ENCODE results near the gene PGAP1. TPM values are rescaled to one million over a fixed set of nuclear protein-coding genes. Genes with fewer than 3 reads are reported as not detected.

The PGAP1 gene
- total RNA-seq: 10 to 100 TPM; 15.8 to 26.6 (median 18.8) TPM

GRCh38 chr2:196926562-196927375 lies at the start of gene PGAP1:
TSS of gene PGAP1 (minus strand) at chr2:196926707. CDS start at chr2:196926616, 91 bp downstream.
- in situ Hi-C loops (cut with MboI; ENCODE audit: low pct_ligation_motif_present in 1 of 4, low pct_unique_long_range_greater_than_20kb in 1 of 4, low sequenced_read_pairs in 3 of 4): no loop called here
- intact Hi-C loops (cut with DNase I; ENCODE audit: low total_unique reads): no loop called here

GRCh38 chr2:196974970-196975369 lies 48.5 kb upstream of the PGAP1 start:
- no peak for DNase-seq
- no peaks in the 10 kb centered on the region for H3K36me3 ChIP-seq
- WGBS, 2 donors (ENCODE audit: low coverage in 1 of 2): 60 to 63% methylated on average over 1 of the region's 1 CpG
- TF ChIP-seq POLR2AphosphoS5 (IDR thresholded peaks at IDR 0.05): no peak
- TF ChIP-seq EP300 (IDR thresholded peaks at IDR 0.05; ENCODE audit: low read depth): no peak
- TF ChIP-seq CTCF (IDR thresholded peaks at IDR 0.05): no peak
- no peak for TF ChIP-seq POLR2A (IDR thresholded peaks at IDR 0.05)
- H3K9me3 ChIP-seq: no peaks in the 10 kb centered on the region
- no peaks in the 10 kb centered on the region for H3K27me3 ChIP-seq
- in situ Hi-C loops (cut with MboI; ENCODE audit: low pct_ligation_motif_present in 1 of 4, low pct_unique_long_range_greater_than_20kb in 1 of 4, low sequenced_read_pairs in 3 of 4) (no loop called here), intact Hi-C loops (cut with DNase I; ENCODE audit: low total_unique reads) (no loop called here)
- H3K4me1 ChIP-seq: no peaks in the 10 kb centered on the region
- H3K4me3 ChIP-seq: no peak overlapping the region
- H3K27ac ChIP-seq: no peak overlapping the region

More at GRCh38 chr2:196926562-196927375, at the start of gene PGAP1:
- TF ChIP-seq POLR2A (IDR thresholded peaks at IDR 0.05) (peak; percentile 87), CTCF (IDR thresholded peaks at IDR 0.05) (no peak), POLR2AphosphoS5 (IDR thresholded peaks at IDR 0.05) (peak; percentile 49 to 88 (median 83)), EP300 (IDR thresholded peaks at IDR 0.05; ENCODE audit: low read depth) (no peak)
- Histone ChIP-seq H3K4me3 (peak within 1 kb of the TSS; percentile 79 to 97 (median 91)), H3K9me3 (no peaks in the 10 kb centered on the region), H3K36me3 (no peaks in the 10 kb centered on the region), H3K27me3 (no peaks in the 10 kb centered on the region), H3K4me1 (peaks cover 4 to 32% (median 14%) of the 10 kb centered on the region in 4 donors), H3K27ac (peak within 1 kb of the TSS; percentile 90 to 95 (median 90))
- peak; percentile 91 for DNase-seq
- 1% methylated on average over 12 to 54 of the region's 62 CpGs for WGBS, 2 donors (ENCODE audit: low coverage in 1 of 2)

- WGBS, 2 donors (ENCODE audit: low coverage in 1 of 2): 71 to 80% methylated on average over 1 to 3 of the region's 3 CpGs
- in situ Hi-C loops (cut with MboI; ENCODE audit: low pct_ligation_motif_present in 1 of 4, low pct_unique_long_range_greater_than_20kb in 1 of 4, low sequenced_read_pairs in 3 of 4): no loop called here
- H3K27me3 ChIP-seq: no peaks in the 10 kb centered on the region
- no peak for DNase-seq
- H3K27ac ChIP-seq: no peak overlapping the region
- intact Hi-C loops (cut with DNase I; ENCODE audit: low total_unique reads): no loop called here
- H3K4me1 ChIP-seq: peaks cover 0 to 7% (median 3%) of the 10 kb centered on the region in 4 donors
- TF ChIP-seq POLR2AphosphoS5 (IDR thresholded peaks at IDR 0.05) (no peak), POLR2A (IDR thresholded peaks at IDR 0.05) (no peak), CTCF (IDR thresholded peaks at IDR 0.05) (no peak), EP300 (IDR thresholded peaks at IDR 0.05; ENCODE audit: low read depth) (no peak)
- no peaks in the 10 kb centered on the region for H3K9me3 ChIP-seq
- H3K36me3 ChIP-seq: no peaks in the 10 kb centered on the region
- H3K4me3 ChIP-seq: no peak overlapping the region
These were observed 45.2 kb upstream of the PGAP1 start for GRCh38 chr2:196971574-196972279.

GRCh38 chr2:196970099-196970498 lies 43.6 kb upstream of the PGAP1 start:
- DNase-seq: no peak
- TF ChIP-seq POLR2AphosphoS5 (IDR thresholded peaks at IDR 0.05) (no peak), EP300 (IDR thresholded peaks at IDR 0.05; ENCODE audit: low read depth) (no peak), POLR2A (IDR thresholded peaks at IDR 0.05) (no peak), CTCF (IDR thresholded peaks at IDR 0.05) (no peak)
- no peak overlapping the region for H3K4me3 ChIP-seq
- H3K27ac ChIP-seq: no peak overlapping the region
- peaks cover 0 to 19% (median 5%) of the 10 kb centered on the region in 4 donors for H3K4me1 ChIP-seq
- in situ Hi-C loops (cut with MboI; ENCODE audit: low pct_ligation_motif_present in 1 of 4, low pct_unique_long_range_greater_than_20kb in 1 of 4, low sequenced_read_pairs in 3 of 4): no loop called here
- WGBS, 2 donors (ENCODE audit: low coverage in 1 of 2): 69 to 85% methylated on average over 4 of the region's 4 CpGs
- no peaks in the 10 kb centered on the region for H3K36me3 ChIP-seq
- H3K27me3 ChIP-seq: no peaks in the 10 kb centered on the region
- intact Hi-C loops (cut with DNase I; ENCODE audit: low total_unique reads): no loop called here
- no peaks in the 10 kb centered on the region for H3K9me3 ChIP-seq
